ENCODE measurements around the gene STK17A. TPM values are rescaled to one million over a fixed set of nuclear protein-coding genes. Genes with fewer than 3 reads are reported as not detected.

Gene STK17A
- total RNA-seq, 4 donors from 2014 or later, result 16.0 to 18.5 (median 17.8) TPM

DNA sequence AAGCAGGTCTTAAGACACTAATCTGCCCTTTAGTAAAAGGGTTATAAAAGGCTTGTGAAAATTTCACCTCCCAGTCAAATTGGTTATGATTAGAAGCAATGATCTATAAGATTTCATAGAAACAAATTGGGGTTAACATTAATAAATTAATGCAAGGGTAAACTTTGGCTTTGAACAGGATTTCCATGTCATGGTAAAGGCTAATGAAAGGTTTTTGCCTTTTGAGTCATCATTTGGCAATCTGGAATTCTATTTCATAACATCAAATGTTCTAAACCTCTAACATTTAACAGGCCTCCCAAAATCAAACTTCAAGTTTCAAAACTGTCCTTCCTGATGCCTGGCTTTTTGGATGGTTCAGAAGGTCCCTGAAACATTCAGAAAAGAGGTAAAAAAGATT is 84.0 kb downstream of the STK17A start:
- TF ChIP-seq, protein P1, sequence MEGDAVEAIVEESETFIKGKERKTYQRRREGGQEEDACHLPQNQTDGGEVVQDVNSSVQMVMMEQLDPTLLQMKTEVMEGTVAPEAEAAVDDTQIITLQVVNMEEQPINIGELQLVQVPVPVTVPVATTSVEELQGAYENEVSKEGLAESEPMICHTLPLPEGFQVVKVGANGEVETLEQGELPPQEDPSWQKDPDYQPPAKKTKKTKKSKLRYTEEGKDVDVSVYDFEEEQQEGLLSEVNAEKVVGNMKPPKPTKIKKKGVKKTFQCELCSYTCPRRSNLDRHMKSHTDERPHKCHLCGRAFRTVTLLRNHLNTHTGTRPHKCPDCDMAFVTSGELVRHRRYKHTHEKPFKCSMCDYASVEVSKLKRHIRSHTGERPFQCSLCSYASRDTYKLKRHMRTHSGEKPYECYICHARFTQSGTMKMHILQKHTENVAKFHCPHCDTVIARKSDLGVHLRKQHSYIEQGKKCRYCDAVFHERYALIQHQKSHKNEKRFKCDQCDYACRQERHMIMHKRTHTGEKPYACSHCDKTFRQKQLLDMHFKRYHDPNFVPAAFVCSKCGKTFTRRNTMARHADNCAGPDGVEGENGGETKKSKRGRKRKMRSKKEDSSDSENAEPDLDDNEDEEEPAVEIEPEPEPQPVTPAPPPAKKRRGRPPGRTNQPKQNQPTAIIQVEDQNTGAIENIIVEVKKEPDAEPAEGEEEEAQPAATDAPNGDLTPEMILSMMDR (IDR thresholded peaks at IDR 0.05; ENCODE audit: low read depth), result no peak

DNA sequence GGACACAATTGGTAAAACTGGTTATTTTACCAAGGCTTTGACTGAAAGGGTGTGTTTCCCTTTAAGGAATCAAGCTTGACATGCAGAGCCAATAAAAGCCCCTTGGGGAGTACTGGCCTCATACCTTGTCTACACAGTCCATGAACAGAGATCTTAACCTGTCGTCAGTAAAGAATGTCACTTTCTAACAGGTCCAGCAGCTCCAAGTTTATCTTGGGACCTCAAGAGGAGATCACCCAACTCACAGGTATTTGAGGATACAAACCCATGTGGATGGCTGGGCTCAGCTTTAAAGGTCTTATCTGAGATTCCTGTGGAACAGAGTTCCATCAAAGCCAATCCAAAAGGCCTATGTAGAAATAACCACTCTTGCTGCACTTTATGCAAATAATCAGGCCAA is 85.1 kb downstream of the STK17A start:
- TF ChIP-seq, protein P1 (IDR thresholded peaks at IDR 0.05; ENCODE audit: low read depth), result no peak

DNA sequence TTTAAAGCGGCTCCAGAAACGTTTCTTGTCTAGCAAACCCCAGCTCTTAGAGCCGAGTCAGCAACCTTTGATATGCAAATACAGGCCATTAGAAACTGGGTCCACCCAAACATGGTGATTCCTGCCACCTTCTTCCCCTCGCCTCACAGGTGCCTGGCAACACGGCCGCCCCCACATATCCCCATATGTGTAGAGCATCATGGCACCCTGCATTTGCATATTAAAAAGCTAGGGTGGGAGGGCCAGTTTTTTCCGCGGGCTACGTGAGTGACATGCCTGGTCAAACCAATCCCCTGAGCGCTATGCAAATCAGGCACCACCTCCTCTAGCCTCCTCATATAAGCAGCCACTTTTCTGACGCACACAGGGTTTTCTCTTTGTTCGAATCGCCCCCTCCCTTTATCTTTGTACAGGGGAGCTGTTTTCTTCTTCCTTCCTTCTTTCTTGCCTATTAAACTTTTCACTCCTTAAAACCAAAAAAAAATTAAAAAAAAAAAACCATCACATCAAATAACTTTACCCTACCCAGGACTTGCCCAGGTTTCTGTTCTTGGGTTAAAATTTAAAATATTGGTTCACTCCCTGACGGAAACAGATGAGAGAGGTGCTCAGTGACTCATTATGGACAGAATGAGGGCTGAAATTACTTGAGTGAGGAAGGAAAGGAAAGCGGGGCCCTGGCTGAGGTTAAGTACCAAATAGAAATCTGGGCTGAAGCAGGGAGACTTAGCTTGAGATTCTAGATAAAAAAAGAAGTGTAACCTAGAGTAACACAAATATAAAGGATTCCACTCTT is 86.6 kb downstream of the STK17A start:
- TF ChIP-seq, protein P1 (IDR thresholded peaks at IDR 0.05; ENCODE audit: low read depth), result no peak

DNA sequence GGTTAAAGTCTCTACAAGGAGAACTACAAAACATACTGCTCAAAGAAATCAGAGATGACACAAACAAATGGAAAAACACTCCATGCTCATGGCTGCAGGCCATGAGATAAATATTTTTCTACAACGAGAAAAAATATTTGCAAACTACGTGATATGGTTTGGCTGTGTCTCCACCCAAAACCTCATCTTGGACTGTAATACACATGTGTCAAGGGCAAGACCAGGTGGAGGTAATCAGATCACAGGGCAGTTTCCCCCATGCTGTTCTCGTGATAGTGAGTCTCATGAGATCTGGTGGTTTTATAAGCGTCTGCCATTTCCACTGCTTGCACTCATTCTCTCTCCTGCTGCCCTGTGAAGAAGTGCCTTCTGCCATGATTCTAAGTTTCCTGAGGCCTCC is 88.6 kb downstream of the STK17A start:
- TF ChIP-seq, protein P1 (IDR thresholded peaks at IDR 0.05; ENCODE audit: low read depth), result no peak

DNA sequence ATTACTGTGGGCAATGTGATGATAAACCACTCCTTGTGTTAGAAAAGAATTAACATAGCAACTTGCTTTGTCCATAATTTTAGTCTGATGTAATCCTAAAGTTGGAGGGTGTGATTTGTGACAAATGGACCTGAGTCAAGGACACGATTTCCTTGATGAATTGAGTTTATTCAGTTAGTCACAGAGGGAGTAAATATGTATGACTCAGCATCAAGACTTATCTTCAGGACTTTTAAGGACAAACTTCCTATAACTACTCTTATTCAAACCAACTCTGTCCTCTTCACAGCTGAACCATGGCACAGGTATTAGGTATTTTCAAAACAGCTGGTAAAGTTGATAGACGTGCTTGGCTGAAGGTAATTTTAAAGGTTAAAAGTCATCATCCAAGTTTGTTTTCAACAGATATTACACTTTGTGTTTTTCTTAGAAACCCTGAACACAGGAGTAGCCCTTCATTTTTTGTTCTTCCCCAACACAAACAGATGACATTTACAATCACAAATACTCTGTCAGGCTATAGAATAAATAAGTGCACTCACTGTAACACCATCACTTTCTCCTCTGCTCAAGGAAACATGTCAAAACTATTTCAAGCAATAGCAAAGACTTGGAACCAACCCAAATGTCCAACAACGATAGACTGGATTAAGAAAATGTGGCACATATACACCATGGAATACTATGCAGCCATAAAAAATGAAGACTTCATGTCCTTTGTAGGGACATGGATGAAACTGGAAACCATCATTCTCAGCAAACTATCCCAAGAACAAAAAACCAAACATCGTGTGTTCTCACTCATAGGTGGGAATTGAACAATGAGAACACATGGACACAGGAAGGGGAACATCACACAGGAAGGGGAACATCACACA is 91.9 kb downstream of the STK17A start:
- TF ChIP-seq, protein P1 (IDR thresholded peaks at IDR 0.05; ENCODE audit: low read depth), result no peak

Other genes starting within 250 kb of the STK17A start
- 10 to 100 TPM; 38.5 to 64.0 (median 50.5) TPM for gene COA1, start 146.4 kb downstream of the STK17A start, total RNA-seq
- 10 to 100 TPM; 68.0 to 81.2 (median 72.9) TPM for gene BLVRA, start 175.6 kb downstream of the STK17A start, total RNA-seq